Neuronal stem cell (in vitro differentiated cells): Measurements from ENCODE around the gene SDCCAG8.

Experiments
- DNase-seq: peaks from one replicate; pipeline ENCODE4 v3.0.0-alpha.2; 2013; ENCODE audit warnings: low spot score
- H2AFZ ChIP-seq: one replicate; pipeline ENCODE4 v1.6.1; 2013; ENCODE audit warnings: mild to moderate bottlenecking, low read length, inconsistent platforms
- H2AK5ac ChIP-seq: 2 replicates; pipeline ENCODE4 v1.6.1; 2013; ENCODE audit warnings: low read depth, mild to moderate bottlenecking, inconsistent platforms, low read length, moderate library complexity, mixed read lengths
- H2BK120ac ChIP-seq: 2 replicates; pipeline ENCODE4 v1.6.1; 2013; ENCODE audit warnings: low read depth, mild to moderate bottlenecking, inconsistent platforms, low read length, moderate library complexity, mixed read lengths
- H2BK12ac ChIP-seq: one replicate; pipeline ENCODE4 v1.6.1; 2013; ENCODE audit warnings: low read length, inconsistent platforms
- H2BK15ac ChIP-seq: 2 replicates; pipeline ENCODE4 v1.6.1; 2013; ENCODE audit warnings: mild to moderate bottlenecking, low read length, inconsistent platforms, mixed read lengths
- H2BK5ac ChIP-seq: one replicate; pipeline ENCODE4 v1.6.1; 2013; ENCODE audit warnings: inconsistent platforms, mild to moderate bottlenecking, low read length, moderate library complexity
- H3K14ac ChIP-seq: one replicate; pipeline ENCODE4 v1.6.1; 2013; ENCODE audit warnings: low read length, inconsistent platforms
- H3K18ac ChIP-seq: 2 replicates; pipeline ENCODE4 v1.6.1; 2013; ENCODE audit warnings: low read length, inconsistent platforms
- H3K23ac ChIP-seq: 2 replicates; pipeline ENCODE4 v1.6.1; 2013; ENCODE audit warnings: low read depth, mild to moderate bottlenecking, mixed read lengths, low read length, inconsistent platforms; ENCODE audit not compliant: poor library complexity
- H3K27ac ChIP-seq: replicated peaks from 3 replicates; pipeline ENCODE4 v1.5.1; 2013; ENCODE audit warnings: low read length, inconsistent platforms
- H3K27me3 ChIP-seq, 3 experiments: 2 replicates each; pipeline ENCODE4 v1.6.1; 2013; ENCODE audit warnings: low read length in 3 of 3, mild to moderate bottlenecking in 2 of 3, inconsistent platforms in 1 of 3, low read depth in 1 of 3, mixed read lengths in 1 of 3, moderate library complexity in 1 of 3; ENCODE audit not compliant: control insufficient read depth in 3 of 3, insufficient read depth in 3 of 3
- H3K36me3 ChIP-seq, 2 donors: replicated peaks in 1 of 2; 2 replicates each; pipeline ENCODE4 v1.6.1; 2013; ENCODE audit warnings: low read length in 2 of 2; ENCODE audit not compliant: control insufficient read depth in 2 of 2, insufficient read depth in 2 of 2
- H3K4ac ChIP-seq: 2 replicates; pipeline ENCODE4 v1.6.1; 2013; ENCODE audit warnings: inconsistent platforms, mild to moderate bottlenecking, low read length, moderate library complexity
- H3K4me1 ChIP-seq, 2 donors: 1 replicate in 1 of 2; 2 replicates in 1 of 2; pipeline ENCODE4 v1.6.1; 2013; ENCODE audit warnings: low read length in 2 of 2, low read depth in 1 of 2; ENCODE audit not compliant: control insufficient read depth in 2 of 2, insufficient read depth in 1 of 2
- H3K4me2 ChIP-seq: one replicate; pipeline ENCODE4 v1.6.1; 2013; ENCODE audit warnings: mild to moderate bottlenecking, low read length, inconsistent platforms; ENCODE audit not compliant: insufficient read depth, poor library complexity, severe bottlenecking
- H3K4me3 ChIP-seq, 2 donors: 2 replicates each; pipeline ENCODE4 v1.5.1; 2013; ENCODE audit warnings: low read length in 2 of 2, mild to moderate bottlenecking in 2 of 2, inconsistent platforms in 1 of 2, moderate library complexity in 1 of 2
- H3K79me1 ChIP-seq: one replicate; pipeline ENCODE4 v1.6.1; 2013; ENCODE audit warnings: low read depth, mild to moderate bottlenecking, inconsistent platforms, low read length, moderate library complexity
- H3K9ac ChIP-seq: one replicate; pipeline ENCODE4 v1.6.1; 2013; ENCODE audit warnings: mild to moderate bottlenecking, low read depth, low read length, inconsistent platforms; ENCODE audit not compliant: poor library complexity
- H3K9me3 ChIP-seq, 2 donors: replicated peaks in 1 of 2; 2 replicates each; pipeline versions ENCODE3 to v1.6.1; 2013; ENCODE audit warnings: low read length in 2 of 2, mild to moderate bottlenecking in 2 of 2, inconsistent platforms in 1 of 2, low read depth in 1 of 2, mixed read lengths in 1 of 2, moderate library complexity in 1 of 2; ENCODE audit not compliant: control insufficient read depth in 2 of 2, insufficient read depth in 1 of 2
- H4K8ac ChIP-seq: one replicate; pipeline ENCODE4 v1.6.1; 2013; ENCODE audit warnings: low read depth, mild to moderate bottlenecking, inconsistent platforms, low read length, moderate library complexity
- H4K91ac ChIP-seq: one replicate; pipeline ENCODE4 v1.6.1; 2013; ENCODE audit warnings: low read length, low read depth, mild to moderate bottlenecking, inconsistent platforms; ENCODE audit not compliant: poor library complexity
- WGBS, 2 donors: extraction: QIAGEN DNeasy Blood & Tissue Kit; methylation state at CpG; one replicate each; pipeline ENCODE4 v1.1.7; 2013; ENCODE audit warnings: missing lambda C conversion rate in 2 of 2, mixed read lengths in 1 of 2; ENCODE audit not compliant: insufficient read length in 2 of 2, insufficient replicate concordance in 1 of 2; ENCODE audit errors: extremely low coverage in 2 of 2; 5-methylcytosine and 5-hydroxymethylcytosine counted together

The SDCCAG8 gene

DNA sequence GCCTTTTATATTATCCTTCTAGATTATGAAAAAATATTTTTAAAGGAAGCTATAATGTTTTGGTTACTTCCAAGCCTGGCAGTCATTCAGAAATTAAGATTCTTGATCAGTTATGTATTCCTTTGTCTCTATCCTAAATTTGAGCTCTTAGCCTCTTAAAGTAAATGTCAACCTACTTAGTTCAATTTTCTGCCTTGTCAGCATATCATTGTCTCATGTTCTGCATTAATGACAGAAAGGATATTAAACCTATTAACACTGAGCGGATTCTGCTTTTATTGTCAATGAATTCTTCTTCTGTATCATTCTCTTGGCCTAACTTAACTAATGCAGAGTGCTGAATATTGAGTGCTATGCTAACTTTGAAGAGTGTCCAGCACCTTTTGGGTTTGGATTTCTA lies 56.0 kb downstream of the SDCCAG8 start:
- Histone ChIP-seq H3K79me1 (no peaks in the 10 kb centered on the region), H3K4me2 (no peak overlapping the region), H3K4me3 (no peak overlapping the region), H3K18ac (no peak overlapping the region), H3K14ac (no peak overlapping the region), H3K23ac (no peak overlapping the region), H3K9ac (no peak overlapping the region), H4K91ac (no peak overlapping the region), H2BK15ac (no peak overlapping the region), H2AK5ac (no peak overlapping the region), H3K4me1 (peaks cover 1 to 13% of the 10 kb centered on the region in 2 donors), H3K4ac (no peak overlapping the region), H3K27ac (no peak overlapping the region), H3K36me3 (peaks cover 0 to 10% of the 10 kb centered on the region in 2 donors), H3K27me3 (no peaks in the 10 kb centered on the region), H2AFZ (no peak overlapping the region), H2BK5ac (no peak overlapping the region), H3K9me3 (peaks cover 0 to 3% of the 10 kb centered on the region in 2 donors), H2BK12ac (no peak overlapping the region), H4K8ac (no peak overlapping the region), H2BK120ac (no peak overlapping the region)
- no CpG with 5 or more reads among the region's 1 CpG for WGBS, 2 donors
- DNase-seq = no peak

DNA sequence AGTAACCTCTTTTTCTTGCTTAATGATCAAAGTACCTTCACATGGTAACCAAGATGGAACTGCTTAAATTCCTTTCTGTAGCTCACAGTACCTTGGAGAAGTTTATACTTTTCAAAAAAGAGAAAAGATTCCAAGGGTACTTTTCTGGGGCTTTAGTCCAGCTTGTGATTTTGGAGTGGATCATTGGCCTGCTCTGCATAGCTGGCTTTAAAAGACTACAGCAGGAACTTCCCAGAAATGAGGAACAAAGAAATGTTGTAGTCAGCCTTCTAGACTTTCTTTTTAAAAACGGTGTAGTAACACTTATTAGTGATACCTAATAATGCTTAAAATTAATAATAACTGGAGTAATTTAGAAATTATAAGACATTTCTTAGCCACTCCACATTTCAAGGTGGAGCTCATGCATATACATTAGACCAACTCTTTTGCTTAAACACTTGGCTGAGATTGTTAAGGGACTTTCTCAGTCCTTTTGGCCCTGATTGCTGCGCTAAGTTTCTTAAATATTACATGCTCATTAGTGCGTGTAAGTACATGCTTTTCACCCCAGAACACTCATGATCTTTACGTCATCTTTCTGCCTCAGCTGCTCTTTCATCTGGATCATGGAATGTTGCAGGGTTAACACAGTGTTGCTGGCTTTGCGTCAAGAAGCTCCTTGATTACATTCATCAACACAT lies 57.3 kb downstream of the SDCCAG8 start:
- no peak overlapping the region for H3K4me3 ChIP-seq
- peaks cover 0 to 4% of the 10 kb centered on the region in 2 donors for H3K36me3 ChIP-seq
- no peak overlapping the region for H4K91ac ChIP-seq
- no peak overlapping the region for H2AK5ac ChIP-seq
- H2AFZ ChIP-seq = no peak overlapping the region
- no peak overlapping the region for H3K23ac ChIP-seq
- no peaks in the 10 kb centered on the region for H3K79me1 ChIP-seq
- no peak overlapping the region for H2BK12ac ChIP-seq
- H3K18ac ChIP-seq = no peak overlapping the region
- no CpG with 5 or more reads among the region's 5 CpGs for WGBS, 2 donors
- no peak overlapping the region for H3K9ac ChIP-seq
- no peak overlapping the region for H3K27ac ChIP-seq
- no peak overlapping the region for H3K4me2 ChIP-seq
- DNase-seq = no peak
- H3K14ac ChIP-seq = no peak overlapping the region
- H4K8ac ChIP-seq = no peak overlapping the region
- no peak overlapping the region for H3K4ac ChIP-seq
- peaks cover 0 to 3% of the 10 kb centered on the region in 2 donors for H3K9me3 ChIP-seq
- H3K4me1 ChIP-seq = peaks cover 1 to 15% of the 10 kb centered on the region in 2 donors
- H2BK120ac ChIP-seq = no peak overlapping the region
- no peaks in the 10 kb centered on the region for H3K27me3 ChIP-seq
- H2BK15ac ChIP-seq = no peak overlapping the region
- H2BK5ac ChIP-seq = no peak overlapping the region

DNA sequence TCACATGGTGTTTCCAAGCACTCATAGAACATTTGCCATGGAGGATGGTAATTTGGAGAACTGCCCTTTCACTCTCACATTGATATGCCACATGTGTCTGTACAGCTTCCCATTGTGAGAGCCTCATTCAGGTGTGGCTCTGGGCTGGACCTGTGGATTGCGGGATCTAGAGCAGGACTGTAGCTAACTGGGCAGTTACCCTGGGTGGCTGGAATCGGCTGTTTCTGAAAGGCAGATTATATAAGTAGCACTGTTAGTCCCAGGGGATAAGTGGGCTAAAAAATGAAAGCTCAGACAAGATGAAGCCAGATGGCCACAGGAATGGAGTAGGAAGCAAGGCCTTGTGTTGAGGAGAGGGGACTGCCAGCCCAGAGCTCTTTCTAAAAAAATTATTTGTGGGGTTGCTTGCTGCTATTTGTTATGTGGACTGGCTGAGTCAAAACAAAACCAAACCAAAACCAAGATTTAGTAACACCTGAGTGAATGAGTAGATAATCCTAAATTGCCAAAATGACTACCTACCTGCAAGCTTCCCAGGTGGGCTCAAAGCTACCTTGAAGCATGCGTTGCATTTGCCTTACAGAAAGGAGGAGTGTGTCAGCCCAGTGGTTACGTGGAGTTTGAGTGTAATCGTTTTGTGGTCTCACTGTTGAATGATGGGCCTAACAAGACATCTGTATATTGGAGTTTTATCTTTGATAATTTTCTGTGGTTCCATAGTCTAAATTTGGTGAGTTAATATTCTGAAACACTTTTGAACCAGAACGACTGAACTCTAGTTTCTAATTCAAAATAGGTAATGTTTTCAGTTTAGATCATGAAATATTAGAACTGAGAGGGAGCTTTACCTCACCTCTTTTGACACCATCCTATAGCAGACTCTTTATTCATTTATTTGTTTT lies 58.0 kb downstream of the SDCCAG8 start:
- Histone ChIP-seq H3K4me1 (peaks cover 1 to 15% of the 10 kb centered on the region in 2 donors), H2AFZ (no peak overlapping the region), H3K4me3 (no peak overlapping the region), H3K79me1 (no peaks in the 10 kb centered on the region), H2AK5ac (no peak overlapping the region), H3K27ac (no peak overlapping the region), H2BK5ac (no peak overlapping the region), H4K91ac (no peak overlapping the region), H3K18ac (peak overlapping the region; percentile 1), H3K14ac (no peak overlapping the region), H4K8ac (no peak overlapping the region), H3K4me2 (no peak overlapping the region), H3K36me3 (no peaks in the 10 kb centered on the region), H3K9ac (no peak overlapping the region), H3K9me3 (peaks cover 0 to 3% of the 10 kb centered on the region in 2 donors), H2BK12ac (no peak overlapping the region), H3K27me3 (no peaks in the 10 kb centered on the region), H3K23ac (no peak overlapping the region), H2BK120ac (no peak overlapping the region), H2BK15ac (no peak overlapping the region), H3K4ac (no peak overlapping the region)
- no CpG with 5 or more reads among the region's 6 CpGs for WGBS, 2 donors
- DNase-seq = no peak

DNA sequence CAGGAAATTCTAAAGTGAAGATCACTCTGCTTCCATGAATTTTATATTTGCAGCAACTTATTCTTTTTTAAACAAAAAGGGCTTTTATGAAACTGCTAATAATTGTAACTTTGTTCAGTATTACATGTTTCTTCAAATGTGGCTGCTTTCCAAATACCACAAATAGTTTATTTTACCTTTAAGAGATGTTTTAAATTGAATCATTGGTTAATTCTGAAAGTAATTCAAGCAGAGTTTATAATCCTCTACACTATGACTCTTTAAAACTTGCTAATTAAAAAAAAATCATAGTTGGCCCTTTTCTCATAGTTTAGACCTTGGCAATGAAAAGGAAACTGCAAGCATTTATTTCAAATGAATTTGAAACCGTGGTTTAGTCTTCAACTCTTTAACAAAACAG lies 59.6 kb downstream of the SDCCAG8 start:
- Histone ChIP-seq H2BK5ac (no peak overlapping the region), H2BK15ac (no peak overlapping the region), H3K36me3 (no peaks in the 10 kb centered on the region), H2AFZ (peak overlapping the region; percentile 17), H3K14ac (no peak overlapping the region), H3K27me3 (no peaks in the 10 kb centered on the region), H4K8ac (no peak overlapping the region), H4K91ac (no peak overlapping the region), H3K9me3 (no peaks in the 10 kb centered on the region), H3K4me1 (peaks cover 1 to 15% of the 10 kb centered on the region in 2 donors), H3K4ac (no peak overlapping the region), H3K23ac (no peak overlapping the region), H3K9ac (no peak overlapping the region), H3K27ac (no peak overlapping the region), H3K79me1 (no peaks in the 10 kb centered on the region), H2AK5ac (no peak overlapping the region), H2BK120ac (no peak overlapping the region), H3K18ac (no peak overlapping the region), H2BK12ac (no peak overlapping the region), H3K4me3 (no peak overlapping the region), H3K4me2 (no peak overlapping the region)
- WGBS, 2 donors = no CpG with 5 or more reads among the region's 1 CpG
- no peak for DNase-seq
